GM23248 (cell line): Measurements from ENCODE around the gene CDON. TPM values are rescaled to one million over a fixed set of nuclear protein-coding genes. Genes with fewer than 3 reads are reported as not detected.
A peak's percentile ranks its signal among the peaks of the same experiment; 100 is the strongest.

Source experiments
- DNase-seq: peaks from one replicate; pipeline ENCODE4 v3.0.0-alpha.2; 2015
- H2AFZ ChIP-seq: fragments of 200-600 bp; sonication (generic); 2 replicates; pipeline ENCODE4 v1.6.1; 2016; ENCODE audit warnings: antibody characterized with exemption
- H3F3A ChIP-seq: fragments of 200-600 bp; sonication (generic); 2 replicates; pipeline ENCODE4 v1.6.1; 2016; ENCODE audit warnings: mild to moderate bottlenecking, antibody characterized with exemption, mixed run types; ENCODE audit not compliant: insufficient read depth
- H3K27ac ChIP-seq: fragments of 200-600 bp; sonication (generic); 2 replicates; pipeline ENCODE4 v1.5.1; 2016; ENCODE audit warnings: mild to moderate bottlenecking
- H3K27me3 ChIP-seq: fragments of 200-600 bp; sonication (generic); replicated peaks from 2 replicates; pipeline ENCODE4 v1.6.1; 2016; ENCODE audit warnings: mild to moderate bottlenecking; ENCODE audit not compliant: insufficient read depth
- H3K36me3 ChIP-seq: fragments of 200-600 bp; sonication (generic); 2 replicates; pipeline ENCODE4 v1.6.1; 2016; ENCODE audit warnings: low read depth, mild to moderate bottlenecking
- H3K4me1 ChIP-seq: fragments of 200-600 bp; sonication (generic); 2 replicates; pipeline ENCODE4 v1.6.1; 2016; ENCODE audit warnings: mild to moderate bottlenecking; ENCODE audit not compliant: insufficient read depth
- H3K4me2 ChIP-seq: fragments of 200-600 bp; sonication (generic); one replicate; pipeline ENCODE4 v1.6.1; 2016; ENCODE audit warnings: mild to moderate bottlenecking; ENCODE audit not compliant: unreplicated experiment
- H3K4me3 ChIP-seq: fragments of 200-600 bp; sonication (generic); 2 replicates; pipeline ENCODE4 v1.5.1; 2016; ENCODE audit warnings: mild to moderate bottlenecking
- H3K79me2 ChIP-seq: fragments of 200-600 bp; sonication (generic); 2 replicates; pipeline ENCODE4 v1.6.1; 2016; ENCODE audit warnings: mild to moderate bottlenecking; ENCODE audit not compliant: insufficient read depth
- H3K9ac ChIP-seq: fragments of 200-600 bp; sonication (generic); 2 replicates; pipeline ENCODE4 v1.6.1; 2016; ENCODE audit warnings: mild to moderate bottlenecking
- H3K9me2 ChIP-seq: fragments of 200-600 bp; sonication (generic); 2 replicates; pipeline ENCODE4 v1.6.1; 2016; ENCODE audit warnings: mixed run types, mild to moderate bottlenecking, moderate library complexity; ENCODE audit not compliant: insufficient read depth
- H3K9me3 ChIP-seq: fragments of 200-600 bp; sonication (generic); one replicate; pipeline ENCODE4 v1.6.1; 2017; ENCODE audit warnings: low read depth
- H4K20me1 ChIP-seq: fragments of 200-600 bp; sonication (generic); 2 replicates; pipeline ENCODE4 v1.6.0; 2016; ENCODE audit not compliant: insufficient read depth
- EZH2 ChIP-seq: fragments of 200-600 bp; sonication (generic); IDR thresholded peaks from 2 replicates; pipeline ENCODE4 v1.6.1; 2018; ENCODE audit warnings: antibody characterized with exemption, mild to moderate bottlenecking; ENCODE audit not compliant: insufficient read depth, poor library complexity, severe bottlenecking
- EZH2phosphoT487 ChIP-seq: fragments of 200-600 bp; sonication (generic); IDR thresholded peaks from 2 replicates; pipeline ENCODE4 v1.6.1; 2018; ENCODE audit warnings: antibody characterized with exemption, moderate library complexity, mild to moderate bottlenecking, low read depth; ENCODE audit not compliant: insufficient read depth
- WGBS, 2 experiments: methylation state at CpG; one replicate each; pipeline ENCODE4 v1.1.6; 2015 to 2017; ENCODE audit warnings: low lambda C conversion rate in 2 of 2, low coverage in 1 of 2; ENCODE audit errors: missing lambda C conversion rate in 2 of 2; 5-methylcytosine and 5-hydroxymethylcytosine counted together
- in situ Hi-C: fragments of 300-500 bp; cut with MboI; formaldehyde crosslinking; loops from 2 replicates; pipeline ENCODE4 v1.15.0; 2020
- polyA plus RNA-seq: library from polyadenylated mRNA; unstranded; fragments of >200 nt; fragmentation: Nextera tagmentation; extraction: Ambion mirVana; gene quantifications from 2 replicates; pipeline ENCODE4 v1.2.1, GENCODE V29; 2016
- total RNA-seq: library from RNA; depleted of rRNA; stranded (reverse); fragments of >200 nt; shearing (Covaris generic); gene quantifications from 2 replicates; pipeline ENCODE4 v1.2.3, GENCODE V29; 2014

CDON gene
- total and polyA plus RNA-seq, 2 experiments from 2014 or later: 2.2 to 10.3 TPM

- H3K79me2 ChIP-seq: no peaks in the 10 kb centered on the region
- 76 to 77% methylated on average over 5 of the region's 5 CpGs for WGBS, 2 experiments
- H3F3A ChIP-seq: no peaks in the 10 kb centered on the region
- 0 out of 2 replicates have a peak, but pooled peaks cover 5% of the 10 kb centered on the region for H3K27me3 ChIP-seq
- no peaks in the 10 kb centered on the region for H3K36me3 ChIP-seq
- H3K4me2 ChIP-seq: no peak overlapping the region
- no peaks in the 10 kb centered on the region for H3K4me1 ChIP-seq
- H3K9ac ChIP-seq: no peak overlapping the region
- H3K9me3 ChIP-seq: no peaks in the 10 kb centered on the region
- no peaks in the 10 kb centered on the region for H4K20me1 ChIP-seq
- DNase-seq: no peak
- H3K4me3 ChIP-seq: no peak overlapping the region
- no peak overlapping the region for H2AFZ ChIP-seq
- H3K27ac ChIP-seq: no peak overlapping the region
- in situ Hi-C loops: no loop called here
- H3K9me2 ChIP-seq: no peaks in the 10 kb centered on the region
- TF ChIP-seq EZH2 (no peak), EZH2phosphoT487 (no peak)
These were observed 9.6 kb upstream of the CDON start for GRCh38 chr11:126072141-126072741.

GRCh38 chr11:126063507-126063852 lies 814 bp upstream of the CDON start:
- Histone ChIP-seq H3K9ac (no peak overlapping the region), H3K9me2 (no peaks in the 10 kb centered on the region), H3K9me3 (no peaks in the 10 kb centered on the region), H3K4me1 (no peaks in the 10 kb centered on the region), H3F3A (peaks cover 10% of the 10 kb centered on the region), H3K4me3 (peak overlapping the region; percentile 54), H3K27me3 (peaks cover 14% of the 10 kb centered on the region), H3K4me2 (peak overlapping the region; percentile 58), H3K36me3 (no peaks in the 10 kb centered on the region), H3K79me2 (no peaks in the 10 kb centered on the region), H3K27ac (no peak overlapping the region), H2AFZ (peak overlapping the region; percentile 48), H4K20me1 (no peaks in the 10 kb centered on the region)
- no peak for DNase-seq
- TF ChIP-seq EZH2 (no peak), EZH2phosphoT487 (no peak)
- in situ Hi-C loops: no loop called here
- 20 to 38% methylated on average over 6 to 10 of the region's 10 CpGs for WGBS, 2 experiments

- Histone ChIP-seq H3K9me2 (no peaks in the 10 kb centered on the region), H3F3A (peaks cover 10% of the 10 kb centered on the region), H2AFZ (peak overlapping the region; percentile 48), H3K79me2 (no peaks in the 10 kb centered on the region), H3K4me3 (peak overlapping the region; percentile 80), H3K9ac (peak overlapping the region; percentile 80), H3K9me3 (no peaks in the 10 kb centered on the region), H3K36me3 (no peaks in the 10 kb centered on the region), H4K20me1 (no peaks in the 10 kb centered on the region), H3K4me1 (no peaks in the 10 kb centered on the region), H3K27ac (no peak overlapping the region), H3K27me3 (peaks cover 23% of the 10 kb centered on the region), H3K4me2 (peak overlapping the region; percentile 92)
- DNase-seq: peak; percentile 76
- in situ Hi-C loops: no loop called here
- no peak for TF ChIP-seq EZH2
- no peak for TF ChIP-seq EZH2phosphoT487
- 1% methylated on average over 21 to 36 of the region's 57 CpGs for WGBS, 2 experiments
These were observed 673 bp downstream of the CDON start for GRCh38 chr11:126061707-126062678.

- no peak overlapping the region for H3K27ac ChIP-seq
- H3K9ac ChIP-seq: no peak overlapping the region
- no peak overlapping the region for H2AFZ ChIP-seq
- H3K4me2 ChIP-seq: no peak overlapping the region
- no peaks in the 10 kb centered on the region for H3K9me3 ChIP-seq
- no peaks in the 10 kb centered on the region for H3K36me3 ChIP-seq
- no peaks in the 10 kb centered on the region for H3K4me1 ChIP-seq
- DNase-seq: no peak
- no peaks in the 10 kb centered on the region for H4K20me1 ChIP-seq
- no peak overlapping the region for H3K4me3 ChIP-seq
- peaks cover 10% of the 10 kb centered on the region for H3F3A ChIP-seq
- TF ChIP-seq EZH2phosphoT487 (no peak), EZH2 (no peak)
- H3K27me3 ChIP-seq: peaks cover 23% of the 10 kb centered on the region
- no peaks in the 10 kb centered on the region for H3K9me2 ChIP-seq
- 36 to 55% methylated on average over 2 of the region's 2 CpGs for WGBS, 2 experiments
- in situ Hi-C loops: no loop called here
- H3K79me2 ChIP-seq: no peaks in the 10 kb centered on the region
These were observed 1.9 kb downstream of the CDON start for GRCh38 chr11:126060757-126061171.
